Measurements from ENCODE around the gene LRRC8A.
"Not testable (repeated sequence)": the region's sequence is repeated elsewhere in the genome, so short reads cannot be mapped to it uniquely, and the experiment has no call there.

LRRC8A gene

GRCh38 chr9:128947527-128948301 is 65.8 kb downstream of the LRRC8A start, which contains the start of the genes DOLK and NUP188:
DOLK (minus strand) TSS chr9:128947603; CDS start chr9:128947303, 300 bp downstream.
NUP188 (plus strand) TSS chr9:128947699; CDS start chr9:128947720, 21 bp downstream.
- H3K36me3 ChIP-seq, result peaks cover 0 to 56% (median 8%) of the 10 kb centered on the region in 3 donors
- peaks cover 0 to 27% (median 13%) of the 10 kb centered on the region in 4 donors for H3K4me1 ChIP-seq
- peak within 1 kb of the TSS; percentile 87 to 96 for H3K27ac ChIP-seq
- H3K4me3 ChIP-seq, result peak within 1 kb of the TSS; percentile 92 to 96
- H3K9me3 ChIP-seq, result no peaks in the 10 kb centered on the region
- intact Hi-C loops (cut with DNase I; ENCODE audit: low total_unique reads), result no loop called here
- no peak for TF ChIP-seq CTCF (IDR thresholded peaks at IDR 0.05)
- no peaks in the 10 kb centered on the region for H3K27me3 ChIP-seq
- DNase-seq, result peak; percentile 95 to 97

- DNase-seq; H3K9me3 ChIP-seq; H3K4me1 ChIP-seq; H3K4me3 ChIP-seq; H3K27me3 ChIP-seq; H3K27ac ChIP-seq; intact Hi-C loops (cut with DNase I; ENCODE audit: low total_unique reads): not testable (repeated sequence)
- peaks cover 39 to 80% (median 44%) of the 10 kb centered on the region in 3 donors for H3K36me3 ChIP-seq
These were observed 79.5 kb downstream of the LRRC8A start for GRCh38 chr9:128961403-128961802.
